ENCODE results near the gene METTL13.
"Not testable (repeated sequence)": the region's sequence is repeated elsewhere in the genome, so short reads cannot be mapped to it uniquely, and the experiment has no call there.

METTL13 gene

GRCh38 chr1:171769171-171769570 lies 12.3 kb upstream of the METTL13 start:
- FAIRE-seq: no peak

- no peak for FAIRE-seq
These were observed 11.7 kb upstream of the METTL13 start for GRCh38 chr1:171769754-171770153.

- no peak for FAIRE-seq
These were observed 9.1 kb upstream of the METTL13 start for GRCh38 chr1:171772312-171772711.

GRCh38 chr1:171780583-171781175 lies 781 bp upstream of the METTL13 start:
- FAIRE-seq: no peak

GRCh38 chr1:171783816-171784530 lies 2.5 kb downstream of the METTL13 start:
- no peak for FAIRE-seq

GRCh38 chr1:171784784-171785183 lies 3.3 kb downstream of the METTL13 start:
- no peak for FAIRE-seq

- no peak for FAIRE-seq
These were observed 4.3 kb downstream of the METTL13 start for GRCh38 chr1:171785766-171786165.

- no peak for FAIRE-seq
These were observed 5.1 kb downstream of the METTL13 start for GRCh38 chr1:171786534-171786933.

GRCh38 chr1:171787686-171788480 lies 6.4 kb downstream of the METTL13 start:
- no peak for FAIRE-seq

GRCh38 chr1:171788696-171789095 lies 7.2 kb downstream of the METTL13 start:
- FAIRE-seq: no peak

GRCh38 chr1:171790318-171790717 lies 8.9 kb downstream of the METTL13 start:
- no peak for FAIRE-seq

GRCh38 chr1:171792656-171793369 lies 11.4 kb downstream of the METTL13 start:
- no peak for FAIRE-seq

GRCh38 chr1:171793636-171794035 lies 12.2 kb downstream of the METTL13 start:
- FAIRE-seq: no peak

- no peak for FAIRE-seq
These were observed 12.6 kb downstream of the METTL13 start for GRCh38 chr1:171794085-171794484.

- FAIRE-seq: no peak
These were observed 15.1 kb downstream of the METTL13 start for GRCh38 chr1:171796592-171796991.

- FAIRE-seq: no peak
These were observed 16.9 kb downstream of the METTL13 start for GRCh38 chr1:171798311-171798710.

- no peak for FAIRE-seq
These were observed 17.3 kb downstream of the METTL13 start for GRCh38 chr1:171798765-171799164.

- FAIRE-seq: no peak
These were observed 17.7 kb downstream of the METTL13 start for GRCh38 chr1:171799166-171799565.

- FAIRE-seq: not testable (repeated sequence)
These were observed 18.2 kb downstream of the METTL13 start for GRCh38 chr1:171799698-171800097.

GRCh38 chr1:171800342-171800741 lies 18.9 kb downstream of the METTL13 start:
- no peak for FAIRE-seq

GRCh38 chr1:171800851-171801250 lies 19.4 kb downstream of the METTL13 start:
- no peak for FAIRE-seq

GRCh38 chr1:171801487-171801891 lies 20.0 kb downstream of the METTL13 start:
- FAIRE-seq: peak; percentile 40

- no peak for FAIRE-seq
These were observed 20.7 kb downstream of the METTL13 start for GRCh38 chr1:171802207-171802606.
